SU-DHL-6 (cell line): ENCODE results near the gene PNPLA7.

Experiments used
- H2AFZ ChIP-seq: fragments of 200-600 bp; sonication (generic); 2 replicates; pipeline ENCODE4 v1.6.1; 2014; ENCODE audit warnings: low read depth, mild to moderate bottlenecking, moderate library complexity, mixed read lengths, antibody characterized with exemption, low read length; ENCODE audit not compliant: severe bottlenecking
- H3F3A ChIP-seq: fragments of 200-600 bp; shearing (Covaris generic); 2 replicates; pipeline ENCODE4 v1.6.0; 2016; ENCODE audit warnings: antibody characterized with exemption, mild to moderate bottlenecking; ENCODE audit not compliant: insufficient read depth
- H3K27ac ChIP-seq: fragments of 200-600 bp; sonication (generic); 2 replicates; pipeline ENCODE4 v1.5.1; 2016; ENCODE audit warnings: low read depth, mild to moderate bottlenecking, low read length, moderate library complexity, mixed read lengths
- H3K27me3 ChIP-seq: fragments of 200-600 bp; sonication (generic), shearing (Covaris generic); 2 replicates; pipeline ENCODE4 v1.6.0; 2014; ENCODE audit warnings: mild to moderate bottlenecking, low read length
- H3K36me3 ChIP-seq: fragments of 200-600 bp; sonication (generic); 2 replicates; pipeline ENCODE4 v1.6.1; 2014; ENCODE audit warnings: mild to moderate bottlenecking, low read length, mixed read lengths
- H3K4me2 ChIP-seq: fragments of 300-600, 200-600 bp; shearing (Covaris generic), sonication (generic); 2 replicates; pipeline ENCODE4 v1.6.0; 2014; ENCODE audit warnings: low read length, low read depth, mild to moderate bottlenecking; ENCODE audit not compliant: poor library complexity, severe bottlenecking
- H3K4me3 ChIP-seq: fragments of 200-600 bp; sonication (generic); 2 replicates; pipeline ENCODE4 v1.5.1; 2014; ENCODE audit warnings: antibody characterized with exemption, low read length, mild to moderate bottlenecking, mixed read lengths; ENCODE audit not compliant: insufficient read depth, poor library complexity, severe bottlenecking
- H3K79me2 ChIP-seq: fragments of 200-600 bp; sonication (generic); 2 replicates; pipeline ENCODE4 v1.6.1; 2014; ENCODE audit warnings: mild to moderate bottlenecking, low read length, moderate library complexity; ENCODE audit not compliant: insufficient read depth
- H3K9ac ChIP-seq: fragments of 200-600 bp; sonication (generic); 2 replicates; pipeline ENCODE4 v1.7.0; 2014; ENCODE audit warnings: mild to moderate bottlenecking, low read length
- H3K9me2 ChIP-seq: fragments of 200-600 bp; sonication (generic); replicated peaks from 2 replicates; pipeline ENCODE4 v1.6.1; 2014; ENCODE audit warnings: low read length; ENCODE audit not compliant: insufficient read depth
- H3K9me3 ChIP-seq: fragments of 200-600 bp; sonication (generic); 2 replicates; pipeline ENCODE4 v1.6.1; 2014; ENCODE audit warnings: low read length, mixed read lengths; ENCODE audit not compliant: insufficient read depth
- H4K20me1 ChIP-seq: fragments of 200-600 bp; sonication (generic); 2 replicates; pipeline ENCODE4 v1.6.1; 2014; ENCODE audit warnings: low read depth, mild to moderate bottlenecking, antibody characterized with exemption, low read length, moderate library complexity, mixed read lengths
- CTCF ChIP-seq: fragments of 200-600 bp; sonication (generic); IDR thresholded peaks from one replicate; pipeline ENCODE4 v1.5.1; 2017; ENCODE audit warnings: antibody characterized with exemption, mild to moderate bottlenecking, low read length, moderate library complexity; ENCODE audit not compliant: insufficient read depth, poor library complexity, severe bottlenecking
- EZH2phosphoT487 ChIP-seq: fragments of 200-600 bp; sonication (generic), shearing (Covaris generic); conservative IDR thresholded peaks from 2 replicates; pipeline ENCODE4 v1.6.1; 2018; ENCODE audit warnings: mild to moderate bottlenecking, antibody characterized with exemption, low read length, moderate library complexity, mixed read lengths

PNPLA7 gene

GRCh38 chr9:137586854-137587253 lies 36.7 kb upstream of the PNPLA7 start:
- no peaks in the 10 kb centered on the region for H3K36me3 ChIP-seq
- 0 out of 2 replicates have a peak, but pooled peaks cover 3% of the 10 kb centered on the region for H4K20me1 ChIP-seq

GRCh38 chr9:137583957-137584356 lies 33.8 kb upstream of the PNPLA7 start:
- Histone ChIP-seq H4K20me1 (0 out of 2 replicates have a peak, but pooled peaks cover 1% of the 10 kb centered on the region), H3K27ac (no peak overlapping the region), H3K9me2 (no peaks in the 10 kb centered on the region), H3K4me3 (no peak overlapping the region), H3F3A (no peaks in the 10 kb centered on the region), H3K36me3 (no peaks in the 10 kb centered on the region), H3K9ac (no peak overlapping the region), H2AFZ (no peak overlapping the region), H3K79me2 (no peaks in the 10 kb centered on the region), H3K4me2 (no peak overlapping the region), H3K9me3 (no peaks in the 10 kb centered on the region), H3K27me3 (no peaks in the 10 kb centered on the region)
- TF ChIP-seq CTCF (no peak), EZH2phosphoT487 (no peak)

More at GRCh38 chr9:137586854-137587253, 36.7 kb upstream of the PNPLA7 start:
- no peaks in the 10 kb centered on the region for H3F3A ChIP-seq
- H3K4me3 ChIP-seq = no peak overlapping the region
- H3K9ac ChIP-seq = no peak overlapping the region
- no peaks in the 10 kb centered on the region; the same call in 1 of the 2 replicates for H3K79me2 ChIP-seq
- no peaks in the 10 kb centered on the region for H3K9me3 ChIP-seq
- H3K9me2 ChIP-seq = no peaks in the 10 kb centered on the region
- no peak for TF ChIP-seq EZH2phosphoT487
- no peak for TF ChIP-seq CTCF
- no peak overlapping the region for H3K4me2 ChIP-seq
- no peak overlapping the region for H3K27ac ChIP-seq
- no peaks in the 10 kb centered on the region for H3K27me3 ChIP-seq
- no peak overlapping the region for H2AFZ ChIP-seq

- Histone ChIP-seq H3K9me2 (no peaks in the 10 kb centered on the region), H3K79me2 (peaks cover 3% of the 10 kb centered on the region; the same call in 1 of the 2 replicates), H3K9me3 (no peaks in the 10 kb centered on the region), H3K4me3 (no peak overlapping the region), H4K20me1 (no peaks in the 10 kb centered on the region), H3K27me3 (no peaks in the 10 kb centered on the region), H3F3A (no peaks in the 10 kb centered on the region), H3K9ac (no peak overlapping the region), H3K27ac (no peak overlapping the region), H2AFZ (no peak overlapping the region), H3K36me3 (no peaks in the 10 kb centered on the region), H3K4me2 (no peak overlapping the region)
- TF ChIP-seq EZH2phosphoT487 = no peak
- no peak for TF ChIP-seq CTCF
Observed at GRCh38 chr9:137583347-137583746, 33.1 kb upstream of the PNPLA7 start.
